ENCODE measurements around the gene INPP4A. TPM values are rescaled to one million over a fixed set of nuclear protein-coding genes. Genes with fewer than 3 reads are reported as not detected.

INPP4A gene
- polyA plus RNA-seq, 1 donor (not counting 4 experiments of a cell fraction or from before 2014, with no cell fraction given), result 10.7 TPM

- no peaks in the 10 kb centered on the region for H3K9me1 ChIP-seq (ENCODE audit: control insufficient read depth, extremely low read depth, insufficient read depth, low read length)
- no peak overlapping the region for H3K4me3 ChIP-seq (ENCODE audit: control insufficient read depth in 2 of 3, extremely low read depth in 1 of 3, insufficient read depth in 2 of 3, low read depth in 1 of 3, low read length in 3 of 3)
- H3K4me2 ChIP-seq (ENCODE audit: control insufficient read depth, extremely low read depth, insufficient read depth, low read depth, low read length), result no peak overlapping the region
- dilution Hi-C loops (cut with MboI; ENCODE audit: extremely low pct_ligation_motif_present, low sequenced_read_pairs), result no loop called here
- H3K79me2 ChIP-seq (ENCODE audit: control insufficient read depth, insufficient read depth, low read length), result no peaks in the 10 kb centered on the region
- H3K9ac ChIP-seq (ENCODE audit: control insufficient read depth, extremely low read depth, insufficient read depth, low read length), result no peak overlapping the region
- H3K4me1 ChIP-seq (ENCODE audit: control insufficient read depth, extremely low read depth, insufficient read depth, low read length), result no peaks in the 10 kb centered on the region
- no peaks in the 10 kb centered on the region for H3K9me3 ChIP-seq (ENCODE audit: control insufficient read depth, low read depth, low read length)
- H3K27me3 ChIP-seq (ENCODE audit: control insufficient read depth, extremely low read depth, insufficient read depth, low read length), result no peaks in the 10 kb centered on the region
- H2AFZ ChIP-seq (ENCODE audit: control insufficient read depth, low read length), result no peak overlapping the region
- no peak for TF ChIP-seq EZH2 (IDR thresholded peaks at IDR 0.05; ENCODE audit: low read length)
- TF ChIP-seq CTCF (optimal IDR thresholded peaks at IDR 0.05 in 1 of 3, IDR thresholded peaks at IDR 0.05 in 1 of 3, conservative IDR thresholded peaks at IDR 0.05 in 1 of 3; ENCODE audit: extremely low read depth in 1 of 3, insufficient read depth in 2 of 3, low read length in 3 of 3), result no peak
- no peaks in the 10 kb centered on the region for H4K20me1 ChIP-seq (ENCODE audit: control insufficient read depth, extremely low read depth, insufficient read depth, low read length)
- no peak for FAIRE-seq
- peaks cover 0 to 2% of the 10 kb centered on the region in 2 experiments for H3K36me3 ChIP-seq (ENCODE audit: control insufficient read depth in 2 of 2, extremely low read depth in 1 of 2, insufficient read depth in 2 of 2, low read length in 2 of 2)
- no peak for DNase-seq (ENCODE audit: low read depth, low spot score)
- no peak overlapping the region for H3K27ac ChIP-seq (ENCODE audit: control insufficient read depth, insufficient read depth, low read length)
These were observed 47.8 kb downstream of the INPP4A start for GRCh38 chr2:98492441-98492840.

- Histone ChIP-seq H3K4me3 (ENCODE audit: control insufficient read depth in 2 of 3, extremely low read depth in 1 of 3, insufficient read depth in 2 of 3, low read depth in 1 of 3, low read length in 3 of 3) (no peak overlapping the region), H3K4me2 (ENCODE audit: control insufficient read depth, extremely low read depth, insufficient read depth, low read depth, low read length) (no peak overlapping the region), H3K36me3 (ENCODE audit: control insufficient read depth in 2 of 2, extremely low read depth in 1 of 2, insufficient read depth in 2 of 2, low read length in 2 of 2) (peaks cover 0 to 2% of the 10 kb centered on the region in 2 experiments), H3K9me3 (ENCODE audit: control insufficient read depth, low read depth, low read length) (no peaks in the 10 kb centered on the region), H2AFZ (ENCODE audit: control insufficient read depth, low read length) (no peak overlapping the region), H3K4me1 (ENCODE audit: control insufficient read depth, extremely low read depth, insufficient read depth, low read length) (no peaks in the 10 kb centered on the region), H3K9me1 (ENCODE audit: control insufficient read depth, extremely low read depth, insufficient read depth, low read length) (no peaks in the 10 kb centered on the region), H3K27ac (ENCODE audit: control insufficient read depth, insufficient read depth, low read length) (no peak overlapping the region), H3K79me2 (ENCODE audit: control insufficient read depth, insufficient read depth, low read length) (no peaks in the 10 kb centered on the region), H3K27me3 (ENCODE audit: control insufficient read depth, extremely low read depth, insufficient read depth, low read length) (no peaks in the 10 kb centered on the region), H4K20me1 (ENCODE audit: control insufficient read depth, extremely low read depth, insufficient read depth, low read length) (no peaks in the 10 kb centered on the region), H3K9ac (ENCODE audit: control insufficient read depth, extremely low read depth, insufficient read depth, low read length) (no peak overlapping the region)
- no peak for DNase-seq (ENCODE audit: low read depth, low spot score)
- FAIRE-seq, result no peak
- TF ChIP-seq EZH2 (IDR thresholded peaks at IDR 0.05; ENCODE audit: low read length) (no peak), CTCF (optimal IDR thresholded peaks at IDR 0.05 in 1 of 3, IDR thresholded peaks at IDR 0.05 in 1 of 3, conservative IDR thresholded peaks at IDR 0.05 in 1 of 3; ENCODE audit: extremely low read depth in 1 of 3, insufficient read depth in 2 of 3, low read length in 3 of 3) (no peak)
- dilution Hi-C loops (cut with MboI; ENCODE audit: extremely low pct_ligation_motif_present, low sequenced_read_pairs), result no loop called here
These were observed 50.0 kb downstream of the INPP4A start for GRCh38 chr2:98494699-98495098.
